Activated CD8-positive, alpha-beta T cell treated with anti-CD3 and anti-CD28 coated beads for 36 hours (primary cell): Measurements from ENCODE around the gene NKG7. TPM values are rescaled to one million over a fixed set of nuclear protein-coding genes. Genes with fewer than 3 reads are reported as not detected.
A peak's percentile ranks its signal among the peaks of the same experiment; 100 is the strongest.

Experiments
- ATAC-seq: fragments of 200-7000 bp; cut with Tn5 transposase; one replicate; pipeline ENCODE4 v1.10.0; 2021; ENCODE audit warnings: mild to moderate bottlenecking, moderate library complexity
- CTCF ChIA-PET: fragments of 350-600 bp; sonication (Branson Sonifier 250); formaldehyde crosslinking; loops from one replicate; lab custom pipeline; 2021; ENCODE audit warnings: antibody characterized with exemption; lab: Charles Lee
- POLR2A ChIA-PET: fragments of 350-600 bp; sonication (Branson Sonifier 250); formaldehyde crosslinking; loops from one replicate; lab custom pipeline; 2021; ENCODE audit warnings: antibody characterized with exemption; lab: Charles Lee
- DNase-seq: peaks from one replicate; pipeline ENCODE4 v3.0.0-alpha.2; 2020
- H3K27ac Mint-ChIP-seq: one replicate; pipeline ENCODE4 v1.8.0; 2021; ENCODE audit warnings: mild to moderate bottlenecking, mixed read lengths
- H3K27me3 Mint-ChIP-seq: one replicate; pipeline ENCODE4 v1.8.0; 2021; ENCODE audit warnings: mixed read lengths
- H3K36me3 Mint-ChIP-seq: one replicate; pipeline ENCODE4 v1.8.0; 2021; ENCODE audit warnings: low read depth, mixed read lengths
- H3K4me1 Mint-ChIP-seq: one replicate; pipeline ENCODE4 v1.8.0; 2021; ENCODE audit warnings: low read depth, mixed read lengths
- H3K4me3 Mint-ChIP-seq: one replicate; pipeline ENCODE4 v1.8.0; 2021; ENCODE audit warnings: mild to moderate bottlenecking, moderate library complexity, mixed read lengths
- H3K9me3 Mint-ChIP-seq: one replicate; pipeline ENCODE4 v1.8.0; 2021; ENCODE audit warnings: mixed read lengths
- intact Hi-C: fragments of 100-400 bp; cut with micrococcal nuclease; formaldehyde crosslinking; loops from one replicate; pipeline ENCODE4 v1.10.0; 2022
- total RNA-seq, 2 experiments: library from RNA; stranded (reverse); gene quantifications; one replicate each; pipeline ENCODE4 v1.2.3, GENCODE V29; 2021
- TF ChIP-seq, protein P1 (sequence below): fragments of 200-600 bp; IDR thresholded peaks from one replicate; pipeline ENCODE4 v1.8.0; 2022; ENCODE audit warnings: antibody characterized with exemption, mild to moderate bottlenecking

NKG7 gene
- total RNA-seq, 2 experiments from 2014 or later, result 258 to 283 TPM

DNA sequence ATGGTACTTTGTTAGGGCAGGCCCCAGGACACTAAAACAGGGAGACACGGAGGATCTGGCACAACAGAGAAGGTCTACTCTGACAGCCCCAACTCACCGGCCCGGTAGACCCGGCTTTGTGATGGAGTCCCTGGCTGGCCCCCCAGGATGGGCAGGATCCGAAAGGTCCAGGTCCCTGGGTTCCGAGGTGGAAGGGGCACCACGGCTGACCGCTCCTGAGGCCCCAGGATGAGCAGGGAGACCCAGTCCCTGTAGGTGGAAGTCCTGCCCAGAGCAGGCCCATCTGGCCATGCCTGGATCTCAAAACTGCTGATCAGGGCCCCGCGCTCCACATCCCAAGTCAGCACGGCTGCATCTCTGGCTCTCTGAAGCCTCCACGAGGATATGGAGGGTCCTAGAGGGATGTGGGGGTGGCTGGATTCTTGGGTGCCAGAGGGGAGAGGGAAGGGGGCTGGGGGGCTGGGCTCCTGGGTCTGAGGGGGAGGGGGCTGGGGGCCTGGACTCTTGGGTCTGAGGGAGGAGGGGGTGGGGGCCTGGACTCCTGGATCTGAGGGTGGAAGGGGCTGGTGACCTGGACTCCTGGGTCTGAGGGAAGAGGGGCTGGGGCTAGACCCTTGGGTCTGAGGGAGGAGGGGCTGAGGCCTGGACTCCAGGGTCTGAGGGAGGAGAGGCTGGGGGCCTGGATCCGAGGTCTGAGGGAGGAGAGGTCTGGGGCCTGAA lies 35.2 kb downstream of the NKG7 start:
- TF ChIP-seq, protein P1, sequence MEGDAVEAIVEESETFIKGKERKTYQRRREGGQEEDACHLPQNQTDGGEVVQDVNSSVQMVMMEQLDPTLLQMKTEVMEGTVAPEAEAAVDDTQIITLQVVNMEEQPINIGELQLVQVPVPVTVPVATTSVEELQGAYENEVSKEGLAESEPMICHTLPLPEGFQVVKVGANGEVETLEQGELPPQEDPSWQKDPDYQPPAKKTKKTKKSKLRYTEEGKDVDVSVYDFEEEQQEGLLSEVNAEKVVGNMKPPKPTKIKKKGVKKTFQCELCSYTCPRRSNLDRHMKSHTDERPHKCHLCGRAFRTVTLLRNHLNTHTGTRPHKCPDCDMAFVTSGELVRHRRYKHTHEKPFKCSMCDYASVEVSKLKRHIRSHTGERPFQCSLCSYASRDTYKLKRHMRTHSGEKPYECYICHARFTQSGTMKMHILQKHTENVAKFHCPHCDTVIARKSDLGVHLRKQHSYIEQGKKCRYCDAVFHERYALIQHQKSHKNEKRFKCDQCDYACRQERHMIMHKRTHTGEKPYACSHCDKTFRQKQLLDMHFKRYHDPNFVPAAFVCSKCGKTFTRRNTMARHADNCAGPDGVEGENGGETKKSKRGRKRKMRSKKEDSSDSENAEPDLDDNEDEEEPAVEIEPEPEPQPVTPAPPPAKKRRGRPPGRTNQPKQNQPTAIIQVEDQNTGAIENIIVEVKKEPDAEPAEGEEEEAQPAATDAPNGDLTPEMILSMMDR, result no peak
- no peak overlapping the region for H3K27ac Mint-ChIP-seq

DNA sequence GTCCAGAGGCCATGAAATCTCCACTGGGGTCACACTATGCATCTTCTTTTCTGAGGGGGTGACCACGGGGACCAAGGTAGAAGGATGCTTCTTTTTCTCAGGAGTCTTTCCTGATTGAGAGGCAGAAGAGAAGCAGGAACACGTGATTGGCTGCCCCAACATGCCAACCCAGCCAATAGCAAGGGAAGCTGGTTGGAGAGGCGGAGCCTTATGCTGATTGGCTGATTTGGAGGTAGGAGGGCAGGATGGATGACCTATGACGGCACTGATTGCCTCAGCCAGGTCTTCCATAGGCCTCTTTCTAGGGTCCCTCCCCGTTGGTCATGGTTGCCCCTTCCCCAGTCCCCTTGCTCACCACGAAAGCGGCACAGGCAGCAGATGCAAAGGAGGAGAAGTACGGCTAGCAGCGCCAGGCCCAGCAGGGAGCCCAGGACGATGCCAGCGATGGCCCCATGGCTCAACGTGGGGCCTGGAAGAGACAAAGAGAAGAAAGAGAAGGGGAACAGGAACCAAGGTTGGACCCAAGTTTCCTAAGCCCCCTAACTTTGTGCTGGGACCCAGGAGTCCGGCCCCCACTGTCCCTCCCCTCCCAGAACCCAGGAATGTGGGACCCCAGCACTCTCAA lies 38.5 kb downstream of the NKG7 start:
- Mint-ChIP-seq H3K4me1 (peaks cover 5% of the 10 kb centered on the region), H3K4me3 (no peak overlapping the region), H3K36me3 (peaks cover 11% of the 10 kb centered on the region), H3K9me3 (no peaks in the 10 kb centered on the region), H3K27me3 (peaks cover 16% of the 10 kb centered on the region), H3K27ac (no peak overlapping the region)
- TF ChIP-seq, protein P1, result no peak
- ATAC-seq (no peak), DNase-seq (peak; percentile 41)
- intact Hi-C loops, result loop anchor here (10.0 kb wide), 1 partner anchor 91 kb away; no protein-coding TSS in a partner anchor
- ChIA-PET POLR2A (no interaction called here), CTCF (interaction anchor here (1.2 to 1.6 kb wide), 2 partner anchors 10 to 139 kb away, joined by 3 read pairs; no protein-coding TSS in a partner anchor)

More for the DNA sequence above, 35.2 kb downstream of the NKG7 start:
- peaks cover 1% of the 10 kb centered on the region for H3K27me3 Mint-ChIP-seq
- intact Hi-C loops, result loop anchor here (10.0 kb wide), 1 partner anchor 88 kb away; no protein-coding TSS in a partner anchor
- POLR2A ChIA-PET, result no interaction called here
- ATAC-seq (no peak), DNase-seq (no peak)
- H3K9me3 Mint-ChIP-seq, result no peaks in the 10 kb centered on the region
- H3K36me3 Mint-ChIP-seq, result no peaks in the 10 kb centered on the region
- CTCF ChIA-PET, result interaction anchor here (0.7 to 2.5 kb wide), 7 partner anchors 27 to 324 kb away, joined by 3 to 23 read pairs (median 3); partner anchors contain the start of gene ETFB
- peaks cover 13% of the 10 kb centered on the region for H3K4me1 Mint-ChIP-seq
- H3K4me3 Mint-ChIP-seq, result no peak overlapping the region

DNA sequence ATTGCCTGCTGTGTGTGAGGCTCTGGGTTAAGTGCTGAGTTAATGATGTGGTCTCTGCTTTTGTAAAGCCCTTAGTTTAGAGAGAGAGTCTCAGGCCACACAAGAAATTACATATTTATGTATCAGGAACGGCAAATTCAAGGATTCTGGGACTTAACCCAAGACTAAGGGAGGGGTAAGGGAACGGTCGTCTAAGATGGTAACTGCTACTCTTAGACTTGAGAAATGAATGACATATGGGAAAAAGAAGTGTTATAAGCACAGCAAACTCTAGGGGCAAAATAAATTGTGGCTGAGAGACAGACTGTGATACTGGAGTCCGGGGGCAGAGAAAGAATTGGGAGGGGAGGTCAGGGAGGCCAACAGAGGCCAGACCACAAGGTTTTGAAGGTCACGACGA lies 40.7 kb downstream of the NKG7 start:
- ChIA-PET POLR2A (interaction anchor here (0.5 to 0.8 kb wide), 2 partner anchors 66 to 99 kb away, joined by 3 read pairs; no protein-coding TSS in a partner anchor), CTCF (interaction anchor here (1.5 kb wide), 1 partner anchor 108 kb away, joined by 4 read pairs; no protein-coding TSS in a partner anchor)
- Mint-ChIP-seq H3K27me3 (peaks cover 25% of the 10 kb centered on the region), H3K4me1 (peaks cover 5% of the 10 kb centered on the region), H3K9me3 (no peaks in the 10 kb centered on the region), H3K4me3 (no peak overlapping the region), H3K36me3 (peaks cover 11% of the 10 kb centered on the region), H3K27ac (no peak overlapping the region)
- TF ChIP-seq, protein P1, result no peak
- no peak for ATAC-seq
- no peak for DNase-seq
- intact Hi-C loops, result loop anchor here (10.0 kb wide), 1 partner anchor 93 kb away; no protein-coding TSS in a partner anchor

DNA sequence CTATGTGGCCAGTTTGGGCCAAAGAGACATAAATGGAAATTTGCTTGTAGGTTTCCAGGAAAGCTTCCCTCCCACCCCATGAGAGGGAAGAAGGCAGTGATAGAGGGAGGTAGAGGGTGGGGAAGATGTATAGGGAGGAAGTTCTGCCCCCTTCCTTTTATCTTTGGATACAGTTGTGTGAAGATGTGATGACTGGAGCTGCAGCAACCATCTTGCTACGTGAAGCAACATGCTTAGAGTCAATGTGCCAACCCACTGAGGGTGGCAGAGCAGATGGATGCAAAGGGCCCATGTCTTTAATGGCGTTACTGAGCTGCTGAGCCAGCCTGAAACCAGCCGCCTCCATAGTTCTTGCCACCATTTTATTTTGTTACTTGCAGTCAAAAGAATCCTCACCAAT lies 41.3 kb downstream of the NKG7 start:
- Mint-ChIP-seq H3K27ac (no peak overlapping the region), H3K27me3 (peaks cover 30% of the 10 kb centered on the region), H3K4me1 (peaks cover 5% of the 10 kb centered on the region), H3K9me3 (no peaks in the 10 kb centered on the region), H3K36me3 (peaks cover 11% of the 10 kb centered on the region), H3K4me3 (no peak overlapping the region)
- ATAC-seq, result no peak
- ChIA-PET POLR2A (interaction anchor here (0.8 kb wide), 1 partner anchor 66 kb away, joined by 3 read pairs; no protein-coding TSS in a partner anchor), CTCF (interaction anchor here (1.5 kb wide), 1 partner anchor 109 kb away, joined by 4 read pairs; no protein-coding TSS in a partner anchor)
- DNase-seq, result no peak
- TF ChIP-seq, protein P1, result no peak
- intact Hi-C loops, result loop anchor here (10.0 kb wide), 1 partner anchor 94 kb away; no protein-coding TSS in a partner anchor
